PC-3 (cell line): ENCODE measurements around the gene VAT1L. TPM values are rescaled to one million over a fixed set of nuclear protein-coding genes. Genes with fewer than 3 reads are reported as not detected.
A peak's percentile ranks its signal among the peaks of the same experiment; 100 is the strongest.

Experiments used
- ATAC-seq: fragments of 200-7000 bp; cut with Tn5 transposase; 2 replicates; pipeline ENCODE4 v1.9.1; 2020; ENCODE audit warnings: mild to moderate bottlenecking, moderate library complexity
- BruUV-seq: library from RNA; stranded (reverse); fragments of 400-500 nt; replicated peaks from 2 replicates; lab custom pipeline; 2021; lab: Mats Ljungman, UMichigan
- CTCF ChIA-PET: fragments of 300-600 bp; sonication (Branson Sonifier 250); formaldehyde crosslinking; loops from one replicate; lab custom pipeline; 2022; ENCODE audit warnings: antibody characterized with exemption; lab: Charles Lee
- POLR2A ChIA-PET: fragments of 300-600 bp; sonication (Branson Sonifier 250); formaldehyde crosslinking; loops from one replicate; lab custom pipeline; 2022; ENCODE audit warnings: antibody characterized with exemption; ENCODE audit not compliant: unreplicated experiment; lab: Charles Lee
- DNase-seq: peaks from one replicate; pipeline ENCODE4 v3.0.0-alpha.2; 2015
- H2AFZ ChIP-seq: fragments of 300-600 bp; sonication (generic); 2 replicates; pipeline ENCODE4 v1.6.0; 2016; ENCODE audit warnings: antibody characterized with exemption, low read length
- H3F3A ChIP-seq: fragments of 300-600 bp; sonication (generic); one replicate; pipeline ENCODE4 v1.6.0; 2017; ENCODE audit warnings: antibody characterized with exemption, low read length, control low read depth, mild to moderate bottlenecking; ENCODE audit not compliant: unreplicated experiment
- H3K27ac ChIP-seq: fragments of 300-600 bp; sonication (generic); 2 replicates; pipeline ENCODE4 v1.5.1; 2016; ENCODE audit warnings: mild to moderate bottlenecking, low read length
- H3K27me3 ChIP-seq: fragments of 300-600 bp; sonication (generic); 2 replicates; pipeline ENCODE4 v1.6.1; 2016; ENCODE audit warnings: low read length, mixed read lengths
- H3K36me3 ChIP-seq: fragments of 300-600 bp; sonication (generic); 2 replicates; pipeline ENCODE4 v1.6.1; 2016; ENCODE audit warnings: low read depth, mixed run types, low read length, mixed read lengths
- H3K4me1 ChIP-seq: fragments of 300-600 bp; sonication (generic); 2 replicates; pipeline ENCODE4 v1.5.1; 2016; ENCODE audit warnings: low read length; ENCODE audit not compliant: insufficient read depth
- H3K4me2 ChIP-seq: fragments of 300-600 bp; sonication (generic); 2 replicates; pipeline ENCODE4 v1.6.0; 2016; ENCODE audit warnings: low read length
- H3K4me3 ChIP-seq: fragments of 300-600 bp; sonication (generic); 2 replicates; pipeline ENCODE4 v1.5.1; 2016; ENCODE audit warnings: mild to moderate bottlenecking, low read length, mixed read lengths
- H3K79me2 ChIP-seq: fragments of 300-600 bp; sonication (generic); 2 replicates; pipeline ENCODE4 v1.6.1; 2017; ENCODE audit warnings: low read length, mixed read lengths
- H3K9ac ChIP-seq: fragments of 300-600 bp; sonication (generic); 2 replicates; pipeline ENCODE4 v1.6.0; 2016; ENCODE audit warnings: mild to moderate bottlenecking, low read length
- H3K9me2 ChIP-seq: fragments of 300-600 bp; sonication (generic); replicated peaks from 2 replicates; pipeline ENCODE4 v1.6.1; 2016; ENCODE audit warnings: mixed run types, low read length, mixed read lengths
- H3K9me3 ChIP-seq: fragments of 300-600 bp; sonication (generic); 2 replicates; pipeline ENCODE4 v1.6.1; 2016; ENCODE audit warnings: low read length, mixed read lengths
- H4K20me1 ChIP-seq: fragments of 300-600 bp; sonication (generic); 2 replicates; pipeline ENCODE4 v1.6.1; 2016; ENCODE audit warnings: low read length, mixed read lengths
- EZH2 ChIP-seq: fragments of 300-600 bp; sonication (generic); IDR thresholded peaks from one replicate; pipeline ENCODE4 v1.6.1; 2017; ENCODE audit warnings: antibody characterized with exemption, mild to moderate bottlenecking, low read length; ENCODE audit not compliant: unreplicated experiment
- EZH2phosphoT487 ChIP-seq: fragments of 300-600 bp; sonication (generic); IDR thresholded peaks from 2 replicates; pipeline ENCODE4 v1.6.1; 2018; ENCODE audit warnings: mild to moderate bottlenecking, antibody characterized with exemption, low read length, borderline replicate concordance
- intact Hi-C: fragments of 100-400 bp; cut with micrococcal nuclease; formaldehyde crosslinking; loops from 2 replicates; pipeline ENCODE4 v1.9.0; 2023
- total RNA-seq: library from RNA; depleted of rRNA; stranded (reverse); fragments of >200 nt; gene quantifications from 2 replicates; pipeline ENCODE4 v1.2.3, GENCODE V29; 2014
- TF ChIP-seq, protein P1 (sequence below): fragments of 300-600 bp; sonication (generic); conservative IDR thresholded peaks from 2 replicates; pipeline ENCODE4 v1.5.1; 2017; ENCODE audit warnings: antibody characterized with exemption, low read depth, mild to moderate bottlenecking, low read length

The VAT1L gene
- total RNA-seq, 1 experiment from 2014 or later, result 0.47 TPM

DNA sequence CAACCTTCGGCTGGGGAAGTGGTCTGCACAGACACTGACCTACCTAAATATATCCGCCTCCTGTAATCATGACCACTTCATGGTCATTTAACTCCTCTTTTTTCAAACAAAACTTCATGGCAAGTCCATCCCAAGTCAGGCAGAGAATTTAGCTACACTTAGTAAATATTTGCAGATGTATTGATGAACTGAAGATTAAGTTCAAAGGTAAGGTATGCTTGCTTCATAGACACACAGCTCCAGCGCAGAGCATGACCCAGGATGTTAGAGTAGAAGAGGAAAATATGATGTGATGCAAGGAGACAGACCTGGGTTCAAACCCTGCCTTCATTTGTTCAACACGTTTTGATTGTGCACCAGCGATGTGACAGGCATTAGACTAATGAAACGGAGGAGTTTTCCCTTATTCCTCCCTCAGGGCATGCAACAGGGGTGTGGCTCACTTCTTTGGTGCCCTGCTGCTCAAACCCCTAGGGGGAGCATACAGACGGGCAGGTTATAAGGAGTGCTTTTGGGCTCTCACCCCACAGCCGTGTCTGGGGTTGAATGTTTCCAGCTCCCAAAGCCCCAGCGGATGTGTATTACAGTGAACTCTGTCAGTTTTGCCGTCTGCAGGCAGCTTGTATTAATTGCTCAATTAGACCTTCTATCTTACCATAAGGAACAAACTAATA is 210.1 kb downstream of the VAT1L start:
- no peak overlapping the region for H3K27ac ChIP-seq
- intact Hi-C loops, result no loop called here
- no peak overlapping the region for H3K9ac ChIP-seq
- no peaks in the 10 kb centered on the region for H3K27me3 ChIP-seq
- H3K9me2 ChIP-seq, result no peaks in the 10 kb centered on the region
- no peaks in the 10 kb centered on the region for H3K79me2 ChIP-seq
- ATAC-seq (no peak), DNase-seq (no peak)
- H3F3A ChIP-seq, result no peaks in the 10 kb centered on the region
- H3K4me2 ChIP-seq, result no peak overlapping the region
- TF ChIP-seq EZH2phosphoT487 (no peak), EZH2 (no peak)
- TF ChIP-seq, protein P1, sequence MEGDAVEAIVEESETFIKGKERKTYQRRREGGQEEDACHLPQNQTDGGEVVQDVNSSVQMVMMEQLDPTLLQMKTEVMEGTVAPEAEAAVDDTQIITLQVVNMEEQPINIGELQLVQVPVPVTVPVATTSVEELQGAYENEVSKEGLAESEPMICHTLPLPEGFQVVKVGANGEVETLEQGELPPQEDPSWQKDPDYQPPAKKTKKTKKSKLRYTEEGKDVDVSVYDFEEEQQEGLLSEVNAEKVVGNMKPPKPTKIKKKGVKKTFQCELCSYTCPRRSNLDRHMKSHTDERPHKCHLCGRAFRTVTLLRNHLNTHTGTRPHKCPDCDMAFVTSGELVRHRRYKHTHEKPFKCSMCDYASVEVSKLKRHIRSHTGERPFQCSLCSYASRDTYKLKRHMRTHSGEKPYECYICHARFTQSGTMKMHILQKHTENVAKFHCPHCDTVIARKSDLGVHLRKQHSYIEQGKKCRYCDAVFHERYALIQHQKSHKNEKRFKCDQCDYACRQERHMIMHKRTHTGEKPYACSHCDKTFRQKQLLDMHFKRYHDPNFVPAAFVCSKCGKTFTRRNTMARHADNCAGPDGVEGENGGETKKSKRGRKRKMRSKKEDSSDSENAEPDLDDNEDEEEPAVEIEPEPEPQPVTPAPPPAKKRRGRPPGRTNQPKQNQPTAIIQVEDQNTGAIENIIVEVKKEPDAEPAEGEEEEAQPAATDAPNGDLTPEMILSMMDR, result no peak
- no peaks in the 10 kb centered on the region for H3K9me3 ChIP-seq
- no TSS peak for BruUV-seq
- no peak overlapping the region for H2AFZ ChIP-seq
- H3K36me3 ChIP-seq, result no peaks in the 10 kb centered on the region
- H4K20me1 ChIP-seq, result no peaks in the 10 kb centered on the region
- H3K4me1 ChIP-seq, result no peaks in the 10 kb centered on the region
- ChIA-PET POLR2A (no interaction called here), CTCF (no interaction called here)
- H3K4me3 ChIP-seq, result no peak overlapping the region

DNA sequence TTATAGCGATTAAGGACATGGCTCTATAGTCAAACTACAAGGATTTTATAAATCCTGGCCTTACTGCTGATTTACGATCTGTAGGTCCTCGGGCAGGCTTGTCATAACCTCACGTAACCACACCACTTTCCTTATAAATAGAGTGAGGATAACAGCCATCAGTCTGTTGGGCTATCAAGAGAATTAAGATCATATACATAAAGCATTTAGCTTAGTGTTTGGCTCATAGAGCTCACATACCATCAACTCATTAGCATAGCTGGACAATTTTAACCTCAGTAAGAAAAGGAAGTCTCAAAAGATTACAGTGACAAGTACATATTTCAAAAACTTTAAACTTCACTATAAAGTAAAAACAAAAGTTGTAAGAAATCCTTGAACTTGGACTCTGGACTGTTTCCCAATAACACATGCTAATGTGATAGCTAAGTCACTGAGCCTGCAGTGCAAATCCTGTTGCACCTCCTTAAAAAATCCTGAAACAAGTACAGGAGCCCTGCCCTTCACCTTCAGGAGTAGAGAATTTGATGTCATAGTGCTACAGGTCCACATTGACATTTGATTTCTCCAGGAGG is 213.2 kb downstream of the VAT1L start:
- Histone ChIP-seq H3K36me3 (no peaks in the 10 kb centered on the region), H3K9ac (no peak overlapping the region), H3K79me2 (no peaks in the 10 kb centered on the region), H2AFZ (no peak overlapping the region), H3K27me3 (no peaks in the 10 kb centered on the region), H3K4me1 (no peaks in the 10 kb centered on the region), H3K4me2 (no peak overlapping the region), H3K9me2 (no peaks in the 10 kb centered on the region), H3K4me3 (no peak overlapping the region), H3K27ac (no peak overlapping the region), H4K20me1 (no peaks in the 10 kb centered on the region), H3F3A (no peaks in the 10 kb centered on the region), H3K9me3 (no peaks in the 10 kb centered on the region)
- TF ChIP-seq, protein P1, result no peak
- no peak for TF ChIP-seq EZH2phosphoT487
- intact Hi-C loops, result no loop called here
- ChIA-PET CTCF (no interaction called here), POLR2A (no interaction called here)
- BruUV-seq, result no TSS peak
- DNase-seq, result no peak
- no peak for ATAC-seq

DNA sequence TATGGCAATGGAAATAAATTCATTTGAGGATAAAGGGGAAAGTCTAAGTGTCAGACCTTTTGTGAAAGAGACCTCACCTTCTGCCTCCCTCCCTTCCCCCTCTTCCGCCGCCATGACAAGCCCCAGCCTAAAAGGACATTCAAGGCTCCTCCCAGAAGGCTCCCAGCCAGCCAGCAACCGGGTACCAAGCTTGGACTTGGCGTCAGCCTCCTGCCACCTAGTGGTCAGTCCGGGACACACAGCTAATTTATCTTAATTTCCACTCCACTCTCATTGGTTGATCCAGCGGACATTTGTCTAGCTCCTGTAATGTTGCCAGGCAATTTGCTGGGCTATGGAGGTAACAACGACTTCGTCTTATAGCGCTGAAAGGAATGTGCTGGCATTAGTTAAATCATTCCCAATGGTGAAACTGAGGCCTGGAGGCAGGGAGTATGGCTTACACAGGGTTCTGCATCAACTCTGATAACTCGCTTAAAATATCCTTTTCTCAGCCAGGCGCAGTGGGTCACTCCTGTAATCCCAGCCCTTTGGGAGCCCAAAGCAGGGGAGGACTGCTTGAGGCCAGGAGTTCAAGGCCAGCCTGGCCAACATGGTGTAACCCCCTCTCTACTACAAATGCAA is 214.7 kb downstream of the VAT1L start:
- H3K4me3 ChIP-seq, result no peak overlapping the region
- no peak for TF ChIP-seq EZH2phosphoT487
- TF ChIP-seq EZH2, result no peak
- TF ChIP-seq, protein P1, result peak; percentile 77
- no peak overlapping the region for H3K4me2 ChIP-seq
- no peaks in the 10 kb centered on the region for H3K9me3 ChIP-seq
- H3K4me1 ChIP-seq, result no peaks in the 10 kb centered on the region
- H3F3A ChIP-seq, result no peaks in the 10 kb centered on the region
- ATAC-seq, result peak; percentile 48
- H3K79me2 ChIP-seq, result no peaks in the 10 kb centered on the region
- no peaks in the 10 kb centered on the region for H4K20me1 ChIP-seq
- H3K9me2 ChIP-seq, result no peaks in the 10 kb centered on the region
- no peak overlapping the region for H3K27ac ChIP-seq
- DNase-seq, result peak; percentile 85
- BruUV-seq, result no TSS peak
- H3K27me3 ChIP-seq, result peaks cover 10% of the 10 kb centered on the region; the same call in 1 of the 2 replicates
- H3K9ac ChIP-seq, result no peak overlapping the region
- ChIA-PET CTCF (no interaction called here), POLR2A (no interaction called here)
- H3K36me3 ChIP-seq, result no peaks in the 10 kb centered on the region
- H2AFZ ChIP-seq, result no peak overlapping the region
- intact Hi-C loops, result no loop called here
